Natural killer cell (primary cell): ENCODE measurements around the gene RHOG. TPM values are rescaled to one million over a fixed set of nuclear protein-coding genes. Genes with fewer than 3 reads are reported as not detected.

Experiments used
- ATAC-seq, 3 donors: fragments of 150-1000 bp in 2 of 3; fragments of 200-7000 bp in 1 of 3; cut with Tn5 transposase; 1 replicate in 1 of 3; 2 replicates in 2 of 3; pipeline ENCODE4 v1.10.0; 2021; ENCODE audit warnings: mild to moderate bottlenecking in 2 of 3, moderate library complexity in 2 of 3
- DNase-seq, 2 donors: peaks; one replicate each; pipeline versions ENCODE4 v3.0.0 to v3.0.0-alpha.2; 2013 to 2021; ENCODE audit warnings: mixed read lengths in 1 of 2
- H3K27ac ChIP-seq: one replicate; pipeline ENCODE4 v1.5.1; 2013; ENCODE audit warnings: mild to moderate bottlenecking, low read length
- H3K27me3 ChIP-seq: one replicate; pipeline ENCODE4 v1.6.1; 2013; ENCODE audit warnings: low read length; ENCODE audit not compliant: control insufficient read depth, insufficient read depth
- H3K36me3 ChIP-seq: one replicate; pipeline ENCODE4 v1.6.1; 2013; ENCODE audit warnings: low read length; ENCODE audit not compliant: control insufficient read depth, insufficient read depth
- H3K4me1 ChIP-seq: one replicate; pipeline ENCODE4 v1.6.1; 2013; ENCODE audit warnings: low read length; ENCODE audit not compliant: control insufficient read depth, insufficient read depth
- H3K4me3 ChIP-seq: one replicate; pipeline ENCODE4 v1.5.1; 2013; ENCODE audit warnings: low read length
- H3K9me3 ChIP-seq: one replicate; pipeline ENCODE4 v1.6.1; 2013; ENCODE audit warnings: low read length; ENCODE audit not compliant: control insufficient read depth, insufficient read depth
- H3K27ac Mint-ChIP-seq, 2 donors: one replicate each; pipeline ENCODE4 v1.8.0; 2022; ENCODE audit warnings: mild to moderate bottlenecking in 2 of 2, mixed read lengths in 2 of 2, moderate library complexity in 1 of 2
- H3K27me3 Mint-ChIP-seq, 2 donors: one replicate each; pipeline ENCODE4 v1.8.0; 2022; ENCODE audit warnings: low read depth in 2 of 2, mixed read lengths in 2 of 2
- H3K36me3 Mint-ChIP-seq: one replicate; pipeline ENCODE4 v1.8.0; 2022; ENCODE audit warnings: mixed read lengths
- H3K4me1 Mint-ChIP-seq, 2 donors: one replicate each; pipeline ENCODE4 v1.8.0; 2022; ENCODE audit warnings: mixed read lengths in 2 of 2
- H3K4me3 Mint-ChIP-seq: one replicate; pipeline ENCODE4 v1.8.0; 2022; ENCODE audit warnings: mild to moderate bottlenecking, moderate library complexity, mixed read lengths
- H3K9me3 Mint-ChIP-seq, 2 donors: one replicate each; pipeline ENCODE4 v1.8.0; 2022; ENCODE audit warnings: mixed read lengths in 2 of 2
- CTCF ChIP-seq: fragments of 200-600 bp; IDR thresholded peaks from one replicate; pipeline ENCODE4 v1.8.0; 2022; ENCODE audit warnings: antibody characterized with exemption
- WGBS: methylation state at CpG from one replicate; pipeline ENCODE4 v1.1.7; 2013; ENCODE audit warnings: missing lambda C conversion rate; ENCODE audit not compliant: insufficient coverage; 5-methylcytosine and 5-hydroxymethylcytosine counted together
- intact Hi-C: fragments of 100-400 bp; cut with micrococcal nuclease; formaldehyde crosslinking; loops from one replicate; pipeline ENCODE4 v1.14.2; 2022
- total RNA-seq, 4 donors: library from RNA; stranded (reverse); fragments of 120-200 nt in 1 of 4; gene quantifications; one replicate each; pipeline versions ENCODE4 v1.2.3 to v1.2.4, GENCODE V29; 2013 to 2022

The RHOG gene
- total RNA-seq, 3 donors from 2014 or later (not counting 1 experiment from before 2014, with no cell fraction given) = 114 to 145 (median 137) TPM

- DNase-seq = no peak
- Histone ChIP-seq H3K27ac (peak overlapping the region; percentile 66), H3K27me3 (no peaks in the 10 kb centered on the region), H3K4me3 (no peak overlapping the region), H3K9me3 (no peaks in the 10 kb centered on the region), H3K4me1 (peaks cover 44% of the 10 kb centered on the region), H3K36me3 (no peaks in the 10 kb centered on the region)
- Mint-ChIP-seq H3K27me3 (no peaks in the 10 kb centered on the region), H3K4me3 (peak overlapping the region; percentile 63), H3K9me3 (no peaks in the 10 kb centered on the region), H3K36me3 (no peaks in the 10 kb centered on the region), H3K4me1 (peaks cover 76 to 84% of the 10 kb centered on the region in 2 donors), H3K27ac (peak overlapping the region; percentile 89 to 91)
- ATAC-seq = peak in 1 of 3 donors; percentile 19
- WGBS = 74% methylated on average over 2 of the region's 2 CpGs
- intact Hi-C loops = no loop called here
- no peak for TF ChIP-seq CTCF
Measured at GRCh38 chr11:3879967-3880542, 39.3 kb upstream of the RHOG start.

GRCh38 chr11:3879216-3879966, 38.6 kb upstream of the RHOG start:
- DNase-seq (no peak), ATAC-seq (peak; percentile 69 to 77 (median 77))
- no peaks in the 10 kb centered on the region for H3K36me3 ChIP-seq
- WGBS = 50% methylated on average over 3 of the region's 4 CpGs
- Mint-ChIP-seq H3K4me3 (peak overlapping the region; percentile 63), H3K27ac (peak overlapping the region; percentile 89 to 91), H3K27me3 (no peaks in the 10 kb centered on the region), H3K4me1 (peaks cover 79 to 86% of the 10 kb centered on the region in 2 donors), H3K36me3 (no peaks in the 10 kb centered on the region), H3K9me3 (no peaks in the 10 kb centered on the region)
- no peak overlapping the region for H3K4me3 ChIP-seq
- no peaks in the 10 kb centered on the region for H3K9me3 ChIP-seq
- TF ChIP-seq CTCF = no peak
- peak overlapping the region; percentile 66 for H3K27ac ChIP-seq
- intact Hi-C loops = no loop called here
- no peaks in the 10 kb centered on the region for H3K27me3 ChIP-seq
- peaks cover 40% of the 10 kb centered on the region for H3K4me1 ChIP-seq

- intact Hi-C loops = no loop called here
- peaks cover 42% of the 10 kb centered on the region for H3K4me1 ChIP-seq
Measured at GRCh38 chr11:3878258-3878584, 37.5 kb upstream of the RHOG start.

More at GRCh38 chr11:3878258-3878584, 37.5 kb upstream of the RHOG start:
- H3K4me3 ChIP-seq = no peak overlapping the region
- H3K36me3 ChIP-seq = no peaks in the 10 kb centered on the region
- H3K27me3 Mint-ChIP-seq = no peaks in the 10 kb centered on the region
- no peak overlapping the region for H3K27ac ChIP-seq
- no peaks in the 10 kb centered on the region for H3K36me3 Mint-ChIP-seq
- ATAC-seq (no peak), DNase-seq (no peak)
- no peak overlapping the region for H3K4me3 Mint-ChIP-seq
- no peak for TF ChIP-seq CTCF
- H3K9me3 Mint-ChIP-seq = no peaks in the 10 kb centered on the region
- H3K27me3 ChIP-seq = no peaks in the 10 kb centered on the region
- peak overlapping the region; percentile 89 to 91 for H3K27ac Mint-ChIP-seq
- H3K9me3 ChIP-seq = no peaks in the 10 kb centered on the region
- peaks cover 77 to 82% of the 10 kb centered on the region in 2 donors for H3K4me1 Mint-ChIP-seq
